HCT116 (cell line): ENCODE results near the gene ARHGAP42. TPM values are rescaled to one million over a fixed set of nuclear protein-coding genes. Genes with fewer than 3 reads are reported as not detected.
A peak's percentile ranks its signal among the peaks of the same experiment; 100 is the strongest.

Source experiments
- ATAC-seq: fragments of 200-7000 bp; cut with Tn5 transposase; 2 replicates; pipeline ENCODE4 v1.9.1; 2020; ENCODE audit warnings: mild to moderate bottlenecking, moderate library complexity
- BruUV-seq: library from RNA; stranded (reverse); fragments of 400-500 nt; replicated peaks from 2 replicates; lab custom pipeline; 2021; lab: Mats Ljungman, UMichigan
- CTCF ChIA-PET: fragments of 300-600 bp; sonication (Branson Sonifier 250); formaldehyde crosslinking; loops from one replicate; lab custom pipeline; 2021; ENCODE audit warnings: antibody characterized with exemption; lab: Charles Lee
- POLR2A ChIA-PET: fragments of 300-600, 350-600 bp; sonication (Branson Sonifier 250); formaldehyde crosslinking; loops from one replicate; lab custom pipeline; 2021; ENCODE audit warnings: antibody characterized with exemption; lab: Charles Lee
- RAD21 ChIA-PET, 2 experiments: fragments of 300-600 bp; sonication (Branson Sonifier 250); formaldehyde crosslinking; loops; one replicate each; lab custom pipeline; 2023; ENCODE audit warnings: low total read pairs in 2 of 2; ENCODE audit not compliant: uncharacterized antibody in 2 of 2, unreplicated experiment in 2 of 2, low non-redundant PET in 1 of 2; lab: Charles Lee
- DNase-seq: peaks from one replicate; pipeline ENCODE4 v3.0.0-alpha.2; 2010; ENCODE audit warnings: low read depth, low spot score
- H2AFZ ChIP-seq: fragments of 200-600 bp; shearing (Covaris generic), sonication (generic); 2 replicates; pipeline ENCODE4 v1.6.1; 2017; ENCODE audit warnings: low read depth, mixed run types, mixed read lengths, antibody characterized with exemption, low read length; ENCODE audit not compliant: poor library complexity, severe bottlenecking
- H3K27ac ChIP-seq: 2 replicates; pipeline ENCODE4 v1.5.1; 2012; ENCODE audit warnings: low read depth, low read length
- H3K27me3 ChIP-seq: fragments of 200-600 bp; sonication (generic); 2 replicates; pipeline ENCODE4 v1.6.1; 2016; ENCODE audit warnings: mixed run types, low read length, mixed read lengths; ENCODE audit not compliant: insufficient read depth
- H3K36me3 ChIP-seq, 2 experiments: fragments of 200-500 bp in 1 of 2; fragments of 200-600 bp in 1 of 2; sonication (Bioruptor generic) in 1 of 2; sonication (generic) in 1 of 2; 2 replicates each; pipeline versions ENCODE4 v1.5.1 to v1.6.1; 2014 to 2016; ENCODE audit warnings: low read length in 2 of 2, inconsistent platforms in 1 of 2, mixed read lengths in 1 of 2, mixed run types in 1 of 2; ENCODE audit not compliant: insufficient read depth in 2 of 2, control insufficient read depth in 1 of 2
- H3K4me1 ChIP-seq, 2 experiments: fragments of 200-600 bp in 1 of 2; sonication (generic) in 1 of 2; 2 replicates each; pipeline versions ENCODE4 v1.5.1 to v1.6.1; 2012 to 2017; ENCODE audit warnings: low read length in 2 of 2, inconsistent platforms in 1 of 2, mild to moderate bottlenecking in 1 of 2, mixed read lengths in 1 of 2, mixed run types in 1 of 2, moderate library complexity in 1 of 2; ENCODE audit not compliant: insufficient read depth in 2 of 2, control insufficient read depth in 1 of 2
- H3K4me2 ChIP-seq: fragments of 200-600 bp; sonication (generic); 2 replicates; pipeline ENCODE4 v1.6.1; 2017; ENCODE audit warnings: mixed run types, low read length, mixed read lengths
- H3K4me3 ChIP-seq, 2 experiments: fragments of 200-600 bp in 1 of 2; sonication (generic) in 1 of 2; replicated peaks in 1 of 2; 2 replicates each; pipeline ENCODE4 v1.5.1; 2011 to 2016; ENCODE audit warnings: low read length in 2 of 2, control low read depth in 1 of 2, low read depth in 1 of 2, mild to moderate bottlenecking in 1 of 2, mixed read lengths in 1 of 2, mixed run types in 1 of 2
- H3K79me2 ChIP-seq: fragments of 200-600 bp; sonication (generic); 2 replicates; pipeline ENCODE4 v1.6.1; 2017; ENCODE audit warnings: mild to moderate bottlenecking, mixed run types, low read length, moderate library complexity, mixed read lengths; ENCODE audit not compliant: insufficient read depth
- H3K9ac ChIP-seq: fragments of 200-600 bp; sonication (generic); 2 replicates; pipeline ENCODE4 v1.6.1; 2016; ENCODE audit warnings: low read length, mixed read lengths
- H3K9me2 ChIP-seq: fragments of 200-600 bp; sonication (generic), shearing (Covaris generic); 2 replicates; pipeline ENCODE4 v1.6.1; 2017; ENCODE audit warnings: mixed run types, mild to moderate bottlenecking, moderate library complexity; ENCODE audit not compliant: insufficient read depth
- H3K9me3 ChIP-seq, 2 experiments: fragments of 200-500 bp in 1 of 2; fragments of 200-600 bp in 1 of 2; sonication (Bioruptor generic) in 1 of 2; sonication (generic) in 1 of 2; 2 replicates each; pipeline ENCODE4 v1.6.1; 2014 to 2017; ENCODE audit warnings: low read length in 2 of 2, mixed read lengths in 2 of 2, inconsistent platforms in 1 of 2, low read depth in 1 of 2, mild to moderate bottlenecking in 1 of 2, mixed run types in 1 of 2, moderate library complexity in 1 of 2; ENCODE audit not compliant: control insufficient read depth in 1 of 2, insufficient read depth in 1 of 2
- H4K20me1 ChIP-seq: fragments of 200-600 bp; sonication (generic), shearing (Covaris generic); 2 replicates; pipeline ENCODE4 v1.6.1; 2017; ENCODE audit warnings: mixed run types, mild to moderate bottlenecking, moderate library complexity; ENCODE audit not compliant: insufficient read depth
- CTCF ChIP-seq, 3 experiments: fragments of 200-600 bp in 1 of 3; sonication (generic) in 1 of 3; IDR thresholded peaks in 2 of 3; conservative IDR thresholded peaks in 1 of 3; 2 replicates each; pipeline ENCODE4 v1.5.1; 2012 to 2017; ENCODE audit warnings: low read depth in 2 of 3, low read length in 2 of 3, antibody characterized with exemption in 1 of 3, borderline replicate concordance in 1 of 3, control low read depth in 1 of 3, mild to moderate bottlenecking in 1 of 3, mixed read lengths in 1 of 3, mixed run types in 1 of 3, moderate library complexity in 1 of 3; ENCODE audit not compliant: insufficient read depth in 1 of 3
- EZH2 ChIP-seq: fragments of 200-600 bp; sonication (generic); IDR thresholded peaks from 2 replicates; pipeline ENCODE4 v1.6.1; 2017; ENCODE audit warnings: antibody characterized with exemption, mixed run types
- POLR2A ChIP-seq: IDR thresholded peaks from 2 replicates; pipeline ENCODE4 v1.7.0; 2011; ENCODE audit warnings: borderline replicate concordance; ENCODE audit not compliant: insufficient read depth, insufficient read length; ENCODE audit errors: extremely low read depth
- intact Hi-C: fragments of 100-400 bp; cut with micrococcal nuclease; formaldehyde crosslinking; loops from 2 replicates; pipeline ENCODE4 v1.10.0; 2022
- total RNA-seq: library from RNA; stranded (reverse); gene quantifications from one replicate; pipeline ENCODE4 v1.2.1, GENCODE V29; 2021; ENCODE audit not compliant: unreplicated experiment

The ARHGAP42 gene
- total RNA-seq, 1 experiment from 2014 or later = 12.3 TPM

DNA sequence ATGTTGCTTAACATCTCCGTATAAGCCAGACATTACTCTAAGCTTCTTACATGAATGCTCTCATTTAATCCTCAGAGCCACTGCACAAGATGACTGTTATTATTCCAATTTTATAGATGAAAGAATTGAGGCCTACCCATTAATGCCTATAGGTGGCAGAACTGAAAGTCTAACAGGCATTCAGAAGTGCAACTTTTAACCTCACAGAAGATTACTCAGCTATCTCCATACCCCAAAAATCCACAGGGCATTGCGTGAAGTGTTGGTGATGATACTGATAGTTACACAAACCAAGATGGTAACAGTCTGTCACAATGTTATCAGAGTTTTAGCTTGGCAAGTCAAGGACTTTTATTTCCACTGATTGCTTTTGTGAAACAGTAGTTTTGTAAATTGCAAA lies 130.5 kb downstream of the ARHGAP42 start:
- Histone ChIP-seq H3K9me2 (no peaks in the 10 kb centered on the region), H3K4me1 (peaks cover 4 to 6% of the 10 kb centered on the region in 2 experiments; a peak in 3 of 4 replicates), H3K27ac (no peak overlapping the region), H3K9me3 (no peaks in the 10 kb centered on the region), H3K36me3 (no peaks in the 10 kb centered on the region), H3K9ac (no peak overlapping the region), H3K27me3 (no peaks in the 10 kb centered on the region), H4K20me1 (no peaks in the 10 kb centered on the region), H2AFZ (no peak overlapping the region), H3K4me3 (no peak overlapping the region), H3K79me2 (no peaks in the 10 kb centered on the region; the same call in 1 of the 2 replicates), H3K4me2 (no peak overlapping the region)
- DNase-seq = no peak
- ChIA-PET RAD21 (no interaction called here), CTCF (interaction anchor here (1.1 kb wide), 1 partner anchor 15 kb away, joined by 3 read pairs; no protein-coding TSS in a partner anchor), POLR2A (no interaction called here)
- intact Hi-C loops = no loop called here
- no peak for ATAC-seq
- no TSS peak for BruUV-seq
- no peak for TF ChIP-seq POLR2A
- TF ChIP-seq CTCF (IDR thresholded peaks at IDR 0.05 in 2 of 3, conservative IDR thresholded peaks at IDR 0.05 in 1 of 3; ENCODE audit: borderline replicate concordance in 1 of 3, insufficient read depth in 1 of 3, low read depth in 2 of 3, low read length in 2 of 3) = peak in 2 of 3 experiments; percentile 32 to 40; a peak in 4 of 6 replicates

DNA sequence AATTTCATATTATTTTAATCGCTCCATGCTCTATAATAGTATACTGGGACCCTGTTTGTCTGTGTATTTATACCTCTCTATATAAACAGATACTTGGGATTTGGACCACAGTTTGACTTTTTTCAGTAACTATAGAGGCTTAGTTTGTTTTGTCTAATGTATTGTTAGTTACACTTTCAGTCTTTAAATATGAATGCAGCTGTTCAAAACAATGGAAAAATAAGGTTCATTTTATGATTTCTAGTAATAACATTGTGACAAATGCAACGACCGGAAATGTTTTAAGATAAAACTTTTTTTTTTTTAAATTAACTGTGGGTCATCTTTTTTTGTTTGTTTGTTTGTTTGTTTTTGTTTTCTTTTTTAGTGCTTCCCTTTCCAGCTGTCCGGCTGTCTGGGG lies 133.5 kb downstream of the ARHGAP42 start:
- H3K4me3 ChIP-seq = no peak overlapping the region
- ChIA-PET RAD21 (no interaction called here), POLR2A (interaction anchor here (0.9 kb wide), 1 partner anchor 10 kb away, joined by 3 read pairs; no protein-coding TSS in a partner anchor), CTCF (no interaction called here)
- H3K36me3 ChIP-seq = no peaks in the 10 kb centered on the region
- no peaks in the 10 kb centered on the region for H3K9me2 ChIP-seq
- H3K4me2 ChIP-seq = no peak overlapping the region
- TF ChIP-seq EZH2 = no peak
- intact Hi-C loops = no loop called here
- H3K79me2 ChIP-seq = peaks cover 2% of the 10 kb centered on the region; the same call in 1 of the 2 replicates
- peaks cover 4 to 6% of the 10 kb centered on the region in 2 experiments; a peak in 3 of 4 replicates for H3K4me1 ChIP-seq
- H3K27me3 ChIP-seq = no peaks in the 10 kb centered on the region
- ATAC-seq (no peak), DNase-seq (no peak)
- no peak overlapping the region for H3K9ac ChIP-seq
- H3K27ac ChIP-seq = no peak overlapping the region
- no TSS peak for BruUV-seq
- no peak overlapping the region for H2AFZ ChIP-seq
- no peaks in the 10 kb centered on the region for H4K20me1 ChIP-seq
- H3K9me3 ChIP-seq = no peaks in the 10 kb centered on the region
